OCI-M2 (cell line): ENCODE results near the gene SERPINA9.
"Not testable (repeated sequence)": the region's sequence is repeated elsewhere in the genome, so short reads cannot be mapped to it uniquely, and the experiment has no call there.

Experiments used
- DNase-seq: peaks from one replicate; lab custom pipeline; 2025; ENCODE audit not compliant: unreplicated experiment; lab: John Stamatoyannopoulos, UW

SERPINA9 gene

GRCh38 chr14:94427016-94427613, 48.9 kb downstream of the SERPINA9 start:
- no peak for DNase-seq

- no peak for DNase-seq
Measured at GRCh38 chr14:94426526-94426925, 49.5 kb downstream of the SERPINA9 start.

GRCh38 chr14:94424371-94424770, 51.6 kb downstream of the SERPINA9 start:
- DNase-seq = no peak

- DNase-seq = no peak
Measured at GRCh38 chr14:94423453-94424056, 52.4 kb downstream of the SERPINA9 start.

GRCh38 chr14:94421316-94421715, 54.7 kb downstream of the SERPINA9 start:
- DNase-seq = no peak

GRCh38 chr14:94417497-94418205, 58.3 kb downstream of the SERPINA9 start:
- not testable (repeated sequence) for DNase-seq
